Loucy (cell line): ENCODE data around the gene TIAM1.

ENCODE experiments used
- EZH2phosphoT487 ChIP-seq: fragments of 200-600 bp; IDR thresholded peaks from 2 replicates; pipeline ENCODE4 v1.6.1; 2018; ENCODE audit warnings: antibody characterized with exemption, mild to moderate bottlenecking, moderate library complexity, borderline replicate concordance
- TF ChIP-seq, protein P1 (sequence below): fragments of 200-600 bp; sonication (generic); conservative IDR thresholded peaks from 2 replicates; pipeline ENCODE4 v1.5.1; 2014; ENCODE audit warnings: mild to moderate bottlenecking, antibody characterized with exemption, low read length

DNA sequence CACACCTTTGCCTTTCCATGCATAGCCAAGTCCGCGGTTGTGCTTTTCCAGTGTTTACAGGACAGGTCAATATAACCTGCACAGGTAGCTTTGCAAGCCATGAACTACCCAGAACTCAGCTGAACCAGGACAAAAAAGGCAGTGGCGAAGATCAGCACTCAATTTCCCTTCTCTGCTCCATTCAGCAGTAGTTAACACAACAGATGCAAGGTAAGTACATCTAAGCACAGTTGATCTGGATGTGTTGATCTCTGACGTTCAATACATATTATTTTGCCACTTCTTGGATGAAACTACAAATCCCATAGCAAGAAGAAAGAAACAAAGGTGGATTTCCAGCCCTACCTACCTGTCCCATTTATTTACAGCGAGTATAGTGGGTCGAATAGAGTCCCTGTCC is 159.2 kb downstream of the TIAM1 start:
- no peak for TF ChIP-seq EZH2phosphoT487
- TF ChIP-seq, protein P1, sequence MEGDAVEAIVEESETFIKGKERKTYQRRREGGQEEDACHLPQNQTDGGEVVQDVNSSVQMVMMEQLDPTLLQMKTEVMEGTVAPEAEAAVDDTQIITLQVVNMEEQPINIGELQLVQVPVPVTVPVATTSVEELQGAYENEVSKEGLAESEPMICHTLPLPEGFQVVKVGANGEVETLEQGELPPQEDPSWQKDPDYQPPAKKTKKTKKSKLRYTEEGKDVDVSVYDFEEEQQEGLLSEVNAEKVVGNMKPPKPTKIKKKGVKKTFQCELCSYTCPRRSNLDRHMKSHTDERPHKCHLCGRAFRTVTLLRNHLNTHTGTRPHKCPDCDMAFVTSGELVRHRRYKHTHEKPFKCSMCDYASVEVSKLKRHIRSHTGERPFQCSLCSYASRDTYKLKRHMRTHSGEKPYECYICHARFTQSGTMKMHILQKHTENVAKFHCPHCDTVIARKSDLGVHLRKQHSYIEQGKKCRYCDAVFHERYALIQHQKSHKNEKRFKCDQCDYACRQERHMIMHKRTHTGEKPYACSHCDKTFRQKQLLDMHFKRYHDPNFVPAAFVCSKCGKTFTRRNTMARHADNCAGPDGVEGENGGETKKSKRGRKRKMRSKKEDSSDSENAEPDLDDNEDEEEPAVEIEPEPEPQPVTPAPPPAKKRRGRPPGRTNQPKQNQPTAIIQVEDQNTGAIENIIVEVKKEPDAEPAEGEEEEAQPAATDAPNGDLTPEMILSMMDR, result no peak
